Left lobe of liver (tissue), 2 donors: ENCODE results near the gene PLEKHG4. TPM values are rescaled to one million over a fixed set of nuclear protein-coding genes. Genes with fewer than 3 reads are reported as not detected.

Experiments
- ATAC-seq: fragments of 200-7000 bp; cut with Tn5 transposase; one replicate; pipeline ENCODE4 v1.9.1; 2020; ENCODE audit warnings: mild to moderate bottlenecking, moderate library complexity
- DNase-seq: peaks from one replicate; pipeline ENCODE4 v3.0.0-alpha.2; 2020; ENCODE audit warnings: low spot score
- total RNA-seq: library from RNA; stranded (reverse); gene quantifications from one replicate; pipeline ENCODE4 v1.2.1, GENCODE V29; 2021
- donor health status: DM: no; HTN: no; CAD: no; lungs with moderate emphysema.
- donor health status: DM: no; HTN: yes; CAD: no.

Gene PLEKHG4
- total RNA-seq, 1 donor from 2014 or later = 0.20 TPM

GRCh38 chr16:67244387-67245185 is 34.7 kb upstream of the PLEKHG4 start:
- DNase-seq = peak; percentile 51
- ATAC-seq = peak; percentile 3

- ATAC-seq (no peak), DNase-seq (no peak)
These were observed 34.1 kb upstream of the PLEKHG4 start for GRCh38 chr16:67245186-67245585.

GRCh38 chr16:67245674-67246080 is 33.7 kb upstream of the PLEKHG4 start:
- no peak for DNase-seq

GRCh38 chr16:67246081-67246755 is 33.1 kb upstream of the PLEKHG4 start:
- ATAC-seq (peak; percentile 40), DNase-seq (peak; percentile 55)

More at GRCh38 chr16:67245674-67246080, 33.7 kb upstream of the PLEKHG4 start:
- ATAC-seq = no peak

- DNase-seq = no peak
These were observed 32.6 kb upstream of the PLEKHG4 start for GRCh38 chr16:67246756-67247191.

GRCh38 chr16:67247192-67248072 is 31.9 kb upstream of the PLEKHG4 start, which contains the start of gene FHOD1:
TSS of gene FHOD1 (minus strand) at chr16:67247481. CDS start at chr16:67247410, 71 bp downstream.
- ATAC-seq (peak; percentile 87), DNase-seq (peak; percentile 91)

More at GRCh38 chr16:67246756-67247191, 32.6 kb upstream of the PLEKHG4 start:
- ATAC-seq = peak; percentile 39

- ATAC-seq (no peak), DNase-seq (no peak)
These were observed 31.3 kb upstream of the PLEKHG4 start for GRCh38 chr16:67248073-67248400.

- DNase-seq = no peak
- no peak for ATAC-seq
These were observed 30.7 kb upstream of the PLEKHG4 start, which contains the start of gene SLC9A5 for GRCh38 chr16:67248401-67249177. TSS of gene SLC9A5 (plus strand) at chr16:67248979. CDS start at chr16:67249015, 36 bp downstream.

GRCh38 chr16:67249178-67250044 is 29.9 kb upstream of the PLEKHG4 start:
- DNase-seq (no peak), ATAC-seq (no peak)

- DNase-seq = no peak
- ATAC-seq = no peak
These were observed 29.3 kb upstream of the PLEKHG4 start for GRCh38 chr16:67250045-67250327.

GRCh38 chr16:67252609-67253497 is 26.5 kb upstream of the PLEKHG4 start:
- DNase-seq = no peak
- no peak for ATAC-seq

- ATAC-seq (no peak), DNase-seq (no peak)
These were observed 24.4 kb upstream of the PLEKHG4 start for GRCh38 chr16:67254801-67255552.

- no peak for ATAC-seq
- no peak for DNase-seq
These were observed 23.6 kb upstream of the PLEKHG4 start for GRCh38 chr16:67255553-67256221.

GRCh38 chr16:67256701-67257230 is 22.6 kb upstream of the PLEKHG4 start:
- ATAC-seq = no peak
- no peak for DNase-seq

- DNase-seq (no peak), ATAC-seq (no peak)
These were observed 21.7 kb upstream of the PLEKHG4 start for GRCh38 chr16:67257486-67258160.

- DNase-seq (no peak), ATAC-seq (no peak)
These were observed 21.0 kb upstream of the PLEKHG4 start for GRCh38 chr16:67258161-67258835.
